Measurements from ENCODE around the gene EXOSC10.

- TF ChIP-seq CTCF (IDR thresholded peaks at IDR 0.05), result no peak
- TF ChIP-seq POLR2AphosphoS5 (IDR thresholded peaks at IDR 0.05), result no peak
- TF ChIP-seq POLR2A (IDR thresholded peaks at IDR 0.05), result no peak
Measured at GRCh38 chr1:11134251-11134897, 34.7 kb upstream of the EXOSC10 start.
